ENCODE data around the gene SIRPD. TPM values are rescaled to one million over a fixed set of nuclear protein-coding genes. Genes with fewer than 3 reads are reported as not detected.

Gene SIRPD
- total RNA-seq, 1 donor from 2014 or later, result not detected

GRCh38 chr20:1489325-1489724 lies 68.2 kb downstream of the SIRPD start:
- Histone ChIP-seq H3K27me3 (no peaks in the 10 kb centered on the region), H3K4me1 (no peaks in the 10 kb centered on the region), H3K27ac (peak overlapping the region in 1 of 2 donors; percentile 50), H3K4me3 (peak overlapping the region in 1 of 2 donors; percentile 6), H3K36me3 (no peaks in the 10 kb centered on the region), H3K9me3 (no peaks in the 10 kb centered on the region)
- intact Hi-C loops (cut with DNase I), result no loop called here
- no peak for TF ChIP-seq CTCF (IDR thresholded peaks at IDR 0.05)
- DNase-seq (ENCODE audit: low spot score in 2 of 2), result no peak

GRCh38 chr20:1486566-1486965 lies 70.9 kb downstream of the SIRPD start:
- no peak for DNase-seq (ENCODE audit: low spot score in 2 of 2)
- no peak overlapping the region for H3K4me3 ChIP-seq
- H3K9me3 ChIP-seq, result no peaks in the 10 kb centered on the region
- H3K36me3 ChIP-seq, result no peaks in the 10 kb centered on the region
- intact Hi-C loops (cut with DNase I), result no loop called here
- no peak for TF ChIP-seq CTCF (IDR thresholded peaks at IDR 0.05)
- no peaks in the 10 kb centered on the region for H3K27me3 ChIP-seq
- H3K27ac ChIP-seq, result no peak overlapping the region
- H3K4me1 ChIP-seq, result no peaks in the 10 kb centered on the region

- H3K4me3 ChIP-seq, result no peak overlapping the region
- H3K27ac ChIP-seq, result no peak overlapping the region
- no peaks in the 10 kb centered on the region for H3K27me3 ChIP-seq
- intact Hi-C loops (cut with DNase I), result no loop called here
- no peaks in the 10 kb centered on the region for H3K4me1 ChIP-seq
- no peak for DNase-seq (ENCODE audit: low spot score in 2 of 2)
- no peak for TF ChIP-seq CTCF (IDR thresholded peaks at IDR 0.05)
- no peaks in the 10 kb centered on the region for H3K9me3 ChIP-seq
- H3K36me3 ChIP-seq, result no peaks in the 10 kb centered on the region
Observed at GRCh38 chr20:1484438-1485116, 72.9 kb downstream of the SIRPD start.

Other genes with a start within 250 kb of the SIRPD start
- not detected for gene SDCBP2, start 228.6 kb downstream of the SIRPD start, total RNA-seq
- 202 TPM for gene FKBP1A, start 164.7 kb downstream of the SIRPD start, total RNA-seq
- gene NSFL1C, start 90.9 kb downstream of the SIRPD start, total RNA-seq, result 58.5 TPM
- 8.6 TPM for gene SIRPB2, start 66.3 kb downstream of the SIRPD start, total RNA-seq
- 0.43 TPM for gene SIRPB1, start 62.3 kb upstream of the SIRPD start, total RNA-seq
- gene SIRPG, start 100.1 kb upstream of the SIRPD start, total RNA-seq, result not detected

All from ascending aorta (tissue), 2 donors.